GM12878 (cell line): Measurements from ENCODE around the gene BOLA1. TPM values are rescaled to one million over a fixed set of nuclear protein-coding genes. Genes with fewer than 3 reads are reported as not detected.

Experiments used
- ASH2L ChIP-seq: fragments of 300-600, 200-600 bp; sonication (generic); IDR thresholded peaks from 2 replicates; pipeline ENCODE4 v1.6.1; 2017; ENCODE audit warnings: low read depth, mild to moderate bottlenecking, borderline replicate concordance
- ATF2 ChIP-seq: IDR thresholded peaks from 2 replicates; pipeline ENCODE4 v1.6.1; 2012; ENCODE audit warnings: low read length, inconsistent platforms
- BMI1 ChIP-seq: fragments of 450-650 bp; IDR thresholded peaks from 2 replicates; pipeline ENCODE4 v1.6.1; 2016; ENCODE audit warnings: mild to moderate bottlenecking, moderate library complexity, borderline replicate concordance
- CHD2 ChIP-seq: IDR thresholded peaks from 2 replicates; pipeline ENCODE4 v1.6.1; 2011; ENCODE audit warnings: low read depth, low read length, improper control_type of control experiment, borderline replicate concordance
- ELK1 ChIP-seq: IDR thresholded peaks from 2 replicates; pipeline ENCODE4 v1.6.1; 2012; ENCODE audit warnings: low read depth, low read length, improper control_type of control experiment
- EP300 ChIP-seq, 2 experiments: fragments of 150-350 bp in 1 of 2; IDR thresholded peaks; 2 replicates each; pipeline ENCODE4 v1.6.1; 2011 to 2012; ENCODE audit warnings: low read depth in 2 of 2, low read length in 2 of 2, borderline replicate concordance in 1 of 2, improper control_type of control experiment in 1 of 2, inconsistent platforms in 1 of 2; ENCODE audit not compliant: control insufficient read depth in 1 of 2
- ETV6 ChIP-seq, 2 experiments: fragments of 450-650 bp in 1 of 2; IDR thresholded peaks in 1 of 2; conservative IDR thresholded peaks in 1 of 2; 2 replicates each; pipeline ENCODE4 v1.6.1; 2014; ENCODE audit warnings: antibody characterized with exemption in 1 of 2, borderline replicate concordance in 1 of 2, low read depth in 1 of 2, mild to moderate bottlenecking in 1 of 2, moderate library complexity in 1 of 2
- GABPA ChIP-seq: IDR thresholded peaks from 2 replicates; pipeline ENCODE4 v1.6.1; 2014; ENCODE audit warnings: antibody characterized with exemption, low read depth, mild to moderate bottlenecking, inconsistent platforms
- GATAD2B ChIP-seq: fragments of 450-650 bp; conservative IDR thresholded peaks from 2 replicates; pipeline ENCODE4 v1.6.1; 2017; ENCODE audit warnings: low read depth, mild to moderate bottlenecking, moderate library complexity
- HCFC1 ChIP-seq: fragments of 150-350 bp; IDR thresholded peaks from 2 replicates; pipeline ENCODE4 v1.6.1; 2014; ENCODE audit warnings: low read length
- IKZF2 ChIP-seq, 2 experiments: fragments of 450-650 bp; IDR thresholded peaks; 2 replicates each; pipeline ENCODE4 v1.6.1; 2017; ENCODE audit warnings: mild to moderate bottlenecking in 2 of 2, moderate library complexity in 2 of 2
- NRF1 ChIP-seq: conservative IDR thresholded peaks from 2 replicates; pipeline ENCODE4 v1.6.1; 2011; ENCODE audit warnings: mild to moderate bottlenecking, low read depth, low read length, improper control_type of control experiment
- PRDM15 ChIP-seq: fragments of 450-650 bp; formaldehyde crosslinking; IDR thresholded peaks from 2 replicates; pipeline ENCODE4 v1.4.0; 2020; ENCODE audit warnings: mild to moderate bottlenecking, moderate library complexity
- RAD21 ChIP-seq: IDR thresholded peaks from 2 replicates; pipeline ENCODE4 v1.6.1; 2011; ENCODE audit warnings: mild to moderate bottlenecking, low read depth, low read length, moderate library complexity; ENCODE audit not compliant: insufficient read depth
- RBBP5 ChIP-seq: fragments of 200-600 bp; sonication (generic); conservative IDR thresholded peaks from 2 replicates; pipeline ENCODE4 v1.6.1; 2016
- SMAD5 ChIP-seq: IDR thresholded peaks from 2 replicates; pipeline ENCODE4 v1.6.1; 2016; ENCODE audit warnings: antibody characterized with exemption, low read depth
- SP1 ChIP-seq: IDR thresholded peaks from one replicate; pipeline ENCODE4 v1.6.1; 2011; ENCODE audit warnings: low read depth, low read length
- TBL1XR1 ChIP-seq: IDR thresholded peaks from 2 replicates; pipeline ENCODE4 v1.6.1; 2012; ENCODE audit warnings: low read depth, low read length, improper control_type of control experiment
- TCF3 ChIP-seq: IDR thresholded peaks from 2 replicates; pipeline ENCODE4 v1.6.1; 2012; ENCODE audit warnings: low read depth, mild to moderate bottlenecking, low read length, borderline replicate concordance; ENCODE audit not compliant: insufficient read depth
- ZBTB4 ChIP-seq: fragments of 450-650 bp; formaldehyde crosslinking; IDR thresholded peaks from 2 replicates; pipeline ENCODE4 v1.4.0; 2022; ENCODE audit warnings: mild to moderate bottlenecking, moderate library complexity
- polyA plus RNA-seq, 11 experiments: library from polyadenylated mRNA; depleted of rRNA in 4 of 11; unstranded in 6 of 11; stranded (reverse) in 5 of 11; fragments of >200 nt; fragmentation: Nextera tagmentation in 4 of 11; fragmentation: Illumina TruSeq in 1 of 11; extraction: Ambion mirVana in 4 of 11; extraction: Trizol in 1 of 11; gene quantifications; 1 replicate in 1 of 11; 2 replicates in 10 of 11; pipeline versions ENCODE4 v1.2.1 to v1.2.3, GENCODE V29; 2011 to 2016; ENCODE audit warnings: inconsistent platforms in 2 of 11, missing spikeins in 2 of 11, low read depth in 1 of 11
- total RNA-seq, 4 experiments: library from RNA; depleted of rRNA in 3 of 4; stranded (reverse); fragments of >200 nt in 3 of 4; fragmentation: Illumina TruSeq in 1 of 4; extraction: Trizol in 1 of 4; gene quantifications; 2 replicates each; pipeline versions ENCODE4 v1.2.1 to v1.2.3, GENCODE V29; 2013 to 2021

The BOLA1 gene
- total and polyA plus RNA-seq, 10 of the 15 experiments (the other 5 are each of a cell fraction or from before 2014, with no cell fraction given) = 0.74 to 18.7 (median 11.3) TPM

GRCh38 chr1:149899460-149900284 is at the start of gene BOLA1 (continued):
- TF ChIP-seq IKZF2 (IDR thresholded peaks at IDR 0.05) (peak; percentile 16 to 45; a peak in 2 of 4 replicates), GABPA (peak; percentile 73; the same call in 1 of the 2 replicates), TBL1XR1 (peak; percentile 20; the same call in 1 of the 2 replicates), EP300 (IDR thresholded peaks at IDR 0.05; ENCODE audit: borderline replicate concordance in 1 of 2, control insufficient read depth in 1 of 2, low read depth in 2 of 2, low read length in 2 of 2) (no peak), BMI1 (no peak), ATF2 (no peak), RAD21 (no peak), TCF3 (no peak), ELK1 (peak; percentile 27; the same call in 1 of the 2 replicates), NRF1 (0 out of 2 replicates have a peak, but pooled peaks have one; percentile 25), SP1 (no peak), ZBTB4 (CRISPR knock-in tag) (no peak), RBBP5 (no peak), ETV6 (conservative IDR thresholded peaks at IDR 0.05 in 1 of 2, IDR thresholded peaks at IDR 0.05 in 1 of 2; ENCODE audit: borderline replicate concordance in 1 of 2, low read depth in 1 of 2) (no peak), HCFC1 (peak; percentile 99), GATAD2B (no peak; the same call in 1 of the 2 replicates), CHD2 (peak; percentile 68), ASH2L (no peak), PRDM15 (CRISPR knock-in tag) (no peak), SMAD5 (no peak)
